Endothelial cell of umbilical vein (primary cell): ENCODE measurements around the gene IP6K1. TPM values are rescaled to one million over a fixed set of nuclear protein-coding genes. Genes with fewer than 3 reads are reported as not detected.
"Not testable (repeated sequence)": the region's sequence is repeated elsewhere in the genome, so short reads cannot be mapped to it uniquely, and the experiment has no call there.

ENCODE experiments used
- BruUV-seq: library from RNA; stranded (reverse); fragments of 400-500 nt; replicated peaks from 2 replicates; lab custom pipeline; 2021; lab: Mats Ljungman, UMichigan
- CTCF ChIA-PET: fragments of 300-600, 350-600 bp; sonication (Branson Sonifier 250); formaldehyde crosslinking; loops from one replicate; lab custom pipeline; 2021; ENCODE audit warnings: antibody characterized with exemption, inconsistent platforms; lab: Charles Lee
- POLR2A ChIA-PET: fragments of 300-600, 350-600 bp; sonication (Branson Sonifier 250); formaldehyde crosslinking; loops from one replicate; lab custom pipeline; 2021; ENCODE audit warnings: antibody characterized with exemption, inconsistent platforms; lab: Charles Lee
- DNase-seq: peaks from one replicate; pipeline ENCODE4 v3.0.0-alpha.2; 2011; ENCODE audit warnings: low read depth, low spot score
- FAIRE-seq: peaks from 2 replicates; lab custom pipeline; 2011; peaks lifted over from hg19 to GRCh38; lab: Jason Lieb, UNC
- H2AFZ ChIP-seq: 2 replicates; pipeline ENCODE4 v1.6.0; 2012; ENCODE audit warnings: low read depth, low read length, control low read depth, inconsistent platforms
- H3K27ac ChIP-seq: 2 replicates; pipeline ENCODE4 v1.5.1; 2011; ENCODE audit warnings: low read depth, mild to moderate bottlenecking, control low read depth, low read length, moderate library complexity; ENCODE audit not compliant: insufficient read depth
- H3K27me3 ChIP-seq, 2 experiments: 2 replicates each; pipeline versions ENCODE4 v1.6.0 to v1.6.1; 2011; ENCODE audit warnings: low read length in 2 of 2, mixed read lengths in 1 of 2; ENCODE audit not compliant: control insufficient read depth in 2 of 2, insufficient read depth in 2 of 2
- H3K36me3 ChIP-seq, 2 experiments: 2 replicates in 1 of 2; 3 replicates in 1 of 2; pipeline ENCODE4 v1.5.1; 2011; ENCODE audit warnings: low read length in 2 of 2, mild to moderate bottlenecking in 1 of 2, moderate library complexity in 1 of 2; ENCODE audit not compliant: control insufficient read depth in 2 of 2, insufficient read depth in 2 of 2; ENCODE audit errors: extremely low read depth in 1 of 2
- H3K4me1 ChIP-seq: 3 replicates; pipeline ENCODE4 v1.5.1; 2011; ENCODE audit warnings: mild to moderate bottlenecking, low read length; ENCODE audit not compliant: control insufficient read depth, insufficient read depth; ENCODE audit errors: extremely low read depth
- H3K4me2 ChIP-seq: 2 replicates; pipeline ENCODE4 v1.6.1; 2011; ENCODE audit warnings: low read length, control low read depth, mixed read lengths; ENCODE audit not compliant: insufficient read depth
- H3K4me3 ChIP-seq, 3 experiments: fragments of 200-600 bp in 1 of 3; sonication (generic), shearing (Covaris generic) in 1 of 3; replicated peaks in 1 of 3; 2 replicates each; pipeline ENCODE4 v1.5.1; 2011 to 2016; ENCODE audit warnings: control low read depth in 3 of 3, low read length in 3 of 3, mild to moderate bottlenecking in 2 of 3, inconsistent platforms in 1 of 3, low read depth in 1 of 3, moderate library complexity in 1 of 3; ENCODE audit not compliant: insufficient read depth in 1 of 3
- H3K79me2 ChIP-seq: 2 replicates; pipeline ENCODE4 v1.6.0; 2012; ENCODE audit warnings: low read length, inconsistent platforms; ENCODE audit not compliant: control insufficient read depth, insufficient read depth
- H3K9ac ChIP-seq: replicated peaks from 2 replicates; pipeline ENCODE3; 2011; ENCODE audit warnings: low read length, control low read depth; ENCODE audit not compliant: insufficient read depth; ENCODE audit errors: extremely low read depth
- H3K9me1 ChIP-seq: replicated peaks from 3 replicates; pipeline ENCODE4 v1.6.0; 2011; ENCODE audit warnings: mild to moderate bottlenecking, low read length; ENCODE audit not compliant: control insufficient read depth, insufficient read depth; ENCODE audit errors: extremely low read depth
- H3K9me3 ChIP-seq: replicated peaks from 2 replicates; pipeline ENCODE4 v1.5.1; 2012; ENCODE audit warnings: low read length, inconsistent platforms; ENCODE audit not compliant: control insufficient read depth, insufficient read depth
- H4K20me1 ChIP-seq: replicated peaks from 2 replicates; pipeline ENCODE3; 2011; ENCODE audit warnings: mild to moderate bottlenecking, low read length; ENCODE audit not compliant: control insufficient read depth, insufficient read depth; ENCODE audit errors: extremely low read depth
- POLR2AphosphoS5 ChIP-seq: IDR thresholded peaks from 2 replicates; pipeline ENCODE4 v1.6.1; 2012; ENCODE audit warnings: low read depth, mild to moderate bottlenecking, control low read depth, low read length, moderate library complexity; ENCODE audit not compliant: insufficient read depth
- dilution Hi-C: fragments of 300-500 bp; cut with MboI; formaldehyde crosslinking; loops from one replicate; pipeline ENCODE4 v1.15.0; 2019; ENCODE audit warnings: low sequenced_read_pairs; ENCODE audit not compliant: extremely low pct_ligation_motif_present
- intact Hi-C: fragments of 100-400 bp; cut with micrococcal nuclease; formaldehyde crosslinking; loops from one replicate; pipeline ENCODE4 v1.10.0; 2022
- polyA plus RNA-seq, 4 experiments: library from polyadenylated mRNA; depleted of rRNA in 3 of 4; stranded (reverse) in 3 of 4; unstranded in 1 of 4; fragments of >200 nt; gene quantifications; 2 replicates each; pipeline versions ENCODE4 v1.2.1 to v1.2.3, GENCODE V29; 2011 to 2012; ENCODE audit warnings: missing spikeins in 1 of 4
- total RNA-seq: library from RNA; stranded (reverse); gene quantifications from 2 replicates; pipeline ENCODE4 v1.2.3, GENCODE V29; 2021

Gene IP6K1
- total and polyA plus RNA-seq, 2 donors (not counting 3 experiments of a cell fraction or from before 2014, with no cell fraction given): 42.7 to 60.8 TPM

- CTCF ChIA-PET: interaction anchor here (1.3 to 2.5 kb wide), 3 partner anchors 13 to 23 kb away, joined by 6 to 14 read pairs (median 6); partner anchors contain the start of gene INKA1
These were observed 39.7 kb upstream of the IP6K1 start for GRCh38 chr3:49826016-49826415.

GRCh38 chr3:49823131-49823530 is 36.8 kb upstream of the IP6K1 start:
- H3K4me2 ChIP-seq, H3K4me3 ChIP-seq, H3K27ac ChIP-seq, BruUV-seq, H3K9me1 ChIP-seq, H3K4me1 ChIP-seq, FAIRE-seq, H3K27me3 ChIP-seq, dilution Hi-C loops, H3K79me2 ChIP-seq, intact Hi-C loops, H3K36me3 ChIP-seq, H3K9me3 ChIP-seq, H3K9ac ChIP-seq, POLR2A ChIA-PET, DNase-seq, H4K20me1 ChIP-seq, H2AFZ ChIP-seq: not testable (repeated sequence)
- CTCF ChIA-PET: interaction anchor here (0.6 to 1.6 kb wide), 3 partner anchors 16 to 19 kb away, joined by 3 to 4 read pairs (median 4); no protein-coding TSS in a partner anchor

More at GRCh38 chr3:49826016-49826415, 39.7 kb upstream of the IP6K1 start:
- Histone ChIP-seq H3K79me2 (no peaks in the 10 kb centered on the region), H3K9me3 (no peaks in the 10 kb centered on the region), H3K36me3 (no peaks in the 10 kb centered on the region), H3K27ac (no peak overlapping the region), H4K20me1 (no peaks in the 10 kb centered on the region), H3K9me1 (no peaks in the 10 kb centered on the region), H2AFZ (no peak overlapping the region), H3K4me1 (no peaks in the 10 kb centered on the region), H3K27me3 (no peaks in the 10 kb centered on the region), H3K9ac (no peak overlapping the region), H3K4me2 (no peak overlapping the region), H3K4me3 (no peak overlapping the region)
- DNase-seq: no peak
- intact Hi-C loops: no loop called here
- no peak for TF ChIP-seq POLR2AphosphoS5
- POLR2A ChIA-PET: no interaction called here
- dilution Hi-C loops: no loop called here
- no peak for FAIRE-seq
- no TSS peak for BruUV-seq
